ENCODE data around the gene UACA.

GRCh38 chr15:70783041-70783440 is 19.7 kb upstream of the UACA start:
- TF ChIP-seq, protein P1, sequence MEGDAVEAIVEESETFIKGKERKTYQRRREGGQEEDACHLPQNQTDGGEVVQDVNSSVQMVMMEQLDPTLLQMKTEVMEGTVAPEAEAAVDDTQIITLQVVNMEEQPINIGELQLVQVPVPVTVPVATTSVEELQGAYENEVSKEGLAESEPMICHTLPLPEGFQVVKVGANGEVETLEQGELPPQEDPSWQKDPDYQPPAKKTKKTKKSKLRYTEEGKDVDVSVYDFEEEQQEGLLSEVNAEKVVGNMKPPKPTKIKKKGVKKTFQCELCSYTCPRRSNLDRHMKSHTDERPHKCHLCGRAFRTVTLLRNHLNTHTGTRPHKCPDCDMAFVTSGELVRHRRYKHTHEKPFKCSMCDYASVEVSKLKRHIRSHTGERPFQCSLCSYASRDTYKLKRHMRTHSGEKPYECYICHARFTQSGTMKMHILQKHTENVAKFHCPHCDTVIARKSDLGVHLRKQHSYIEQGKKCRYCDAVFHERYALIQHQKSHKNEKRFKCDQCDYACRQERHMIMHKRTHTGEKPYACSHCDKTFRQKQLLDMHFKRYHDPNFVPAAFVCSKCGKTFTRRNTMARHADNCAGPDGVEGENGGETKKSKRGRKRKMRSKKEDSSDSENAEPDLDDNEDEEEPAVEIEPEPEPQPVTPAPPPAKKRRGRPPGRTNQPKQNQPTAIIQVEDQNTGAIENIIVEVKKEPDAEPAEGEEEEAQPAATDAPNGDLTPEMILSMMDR (IDR thresholded peaks at IDR 0.05) = no peak
- no peak for TF ChIP-seq POLR2A (IDR thresholded peaks at IDR 0.05)

Data from stomach (tissue), 4 donors.